ENCODE data around the gene PRELP. TPM values are rescaled to one million over a fixed set of nuclear protein-coding genes. Genes with fewer than 3 reads are reported as not detected.

PRELP gene
- total RNA-seq, 6 experiments from 2014 or later = 3.8 to 10.8 (median 5.4) TPM

- ATAC-seq (no peak), DNase-seq (no peak)
- Histone ChIP-seq H3K4me1 (no peaks in the 10 kb centered on the region), H3K4me3 (no peak overlapping the region), H3K27ac (no peak overlapping the region), H3K27me3 (no peaks in the 10 kb centered on the region), H3K36me3 (no peaks in the 10 kb centered on the region), H3K9me3 (no peaks in the 10 kb centered on the region)
- WGBS (ENCODE audit: insufficient coverage, low coverage, low lambda C conversion rate, missing lambda C conversion rate) = 56% methylated on average over 1 of the region's 1 CpG
- TF ChIP-seq CTCF (IDR thresholded peaks at IDR 0.05) = no peak
- no peak for TF ChIP-seq POLR2A (IDR thresholded peaks at IDR 0.05)
- intact Hi-C loops (cut with DNase I) = loop anchor here in 1 of 2 donors (10.0 kb wide), 1 partner anchor 112 kb away; the partner anchor contains the start of gene ATP2B4
These were observed 36.9 kb downstream of the PRELP start for GRCh38 chr1:203512517-203512847.

- no peak overlapping the region for H3K4me3 ChIP-seq
- DNase-seq = no peak
- H3K27ac ChIP-seq = no peak overlapping the region
- no peaks in the 10 kb centered on the region for H3K27me3 ChIP-seq
- ATAC-seq = peak in 1 of 4 donors; percentile 73
- 36% methylated on average over 8 of the region's 10 CpGs for WGBS (ENCODE audit: insufficient coverage, low coverage, low lambda C conversion rate, missing lambda C conversion rate)
- H3K4me1 ChIP-seq = no peaks in the 10 kb centered on the region
- H3K36me3 ChIP-seq = no peaks in the 10 kb centered on the region
- intact Hi-C loops (cut with DNase I) = loop anchor here in 1 of 2 donors (10.0 kb wide), 1 partner anchor 112 kb away; the partner anchor contains the start of gene ATP2B4
- TF ChIP-seq CTCF (IDR thresholded peaks at IDR 0.05) (no peak), POLR2A (IDR thresholded peaks at IDR 0.05) (no peak)
- H3K9me3 ChIP-seq = no peaks in the 10 kb centered on the region
These were observed 37.4 kb downstream of the PRELP start for GRCh38 chr1:203512848-203513584.

DNA sequence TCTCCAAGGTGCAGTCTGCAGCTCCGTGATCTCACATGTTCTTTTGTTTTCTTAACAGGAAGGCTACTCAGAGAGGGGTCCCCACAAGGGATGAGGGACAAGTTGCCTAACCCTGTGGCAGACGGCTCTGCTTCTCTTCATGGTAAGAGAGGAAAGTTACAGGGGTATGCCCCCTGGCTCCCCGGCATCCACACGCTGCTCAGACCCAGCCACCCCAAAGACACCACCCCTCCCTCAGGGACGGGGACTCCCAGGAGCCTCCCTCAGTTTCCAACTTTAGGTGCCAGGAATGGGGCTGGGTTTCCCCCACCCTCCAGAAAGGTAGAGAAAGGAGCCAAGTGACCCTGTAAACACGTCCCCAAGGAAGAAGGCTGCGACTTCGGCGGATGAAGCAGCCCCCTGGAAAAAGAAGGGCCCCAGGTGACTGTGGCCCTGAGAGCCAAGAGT lies 38.0 kb downstream of the PRELP start:
- ATAC-seq = no peak
- TF ChIP-seq POLR2A (IDR thresholded peaks at IDR 0.05) (no peak), CTCF (IDR thresholded peaks at IDR 0.05) (no peak)
- Histone ChIP-seq H3K36me3 (no peaks in the 10 kb centered on the region), H3K27me3 (no peaks in the 10 kb centered on the region), H3K4me3 (no peak overlapping the region), H3K9me3 (no peaks in the 10 kb centered on the region), H3K27ac (no peak overlapping the region), H3K4me1 (no peaks in the 10 kb centered on the region)
- WGBS (ENCODE audit: insufficient coverage, low coverage, low lambda C conversion rate, missing lambda C conversion rate) = 94% methylated on average over 4 of the region's 9 CpGs
- intact Hi-C loops (cut with DNase I) = loop anchor here in 1 of 2 donors (10.0 kb wide), 1 partner anchor 111 kb away; the partner anchor contains the start of gene ATP2B4
- no peak for DNase-seq

- Histone ChIP-seq H3K27ac (no peak overlapping the region), H3K9me3 (no peaks in the 10 kb centered on the region), H3K27me3 (no peaks in the 10 kb centered on the region), H3K36me3 (no peaks in the 10 kb centered on the region), H3K4me1 (peaks cover 0 to 5% (median 0%) of the 10 kb centered on the region in 4 donors), H3K4me3 (no peak overlapping the region)
- WGBS (ENCODE audit: insufficient coverage, low coverage, low lambda C conversion rate, missing lambda C conversion rate) = no CpG with 5 or more reads among the region's 9 CpGs
- ATAC-seq (no peak), DNase-seq (no peak)
- no peak for TF ChIP-seq POLR2A (IDR thresholded peaks at IDR 0.05)
- no peak for TF ChIP-seq CTCF (IDR thresholded peaks at IDR 0.05)
- intact Hi-C loops (cut with DNase I) = loop anchor here in 1 of 2 donors (10.0 kb wide), 1 partner anchor 109 kb away; the partner anchor contains the start of gene ATP2B4
These were observed 40.6 kb downstream of the PRELP start for GRCh38 chr1:203516184-203516583.
